Measurements from ENCODE around the gene ADAM22.

The ADAM22 gene

GRCh38 chr7:88037050-88037449, 103.0 kb downstream of the ADAM22 start:
- DNase-seq, result no peak

GRCh38 chr7:88040694-88041093, 106.6 kb downstream of the ADAM22 start:
- no peak for DNase-seq

DNA sequence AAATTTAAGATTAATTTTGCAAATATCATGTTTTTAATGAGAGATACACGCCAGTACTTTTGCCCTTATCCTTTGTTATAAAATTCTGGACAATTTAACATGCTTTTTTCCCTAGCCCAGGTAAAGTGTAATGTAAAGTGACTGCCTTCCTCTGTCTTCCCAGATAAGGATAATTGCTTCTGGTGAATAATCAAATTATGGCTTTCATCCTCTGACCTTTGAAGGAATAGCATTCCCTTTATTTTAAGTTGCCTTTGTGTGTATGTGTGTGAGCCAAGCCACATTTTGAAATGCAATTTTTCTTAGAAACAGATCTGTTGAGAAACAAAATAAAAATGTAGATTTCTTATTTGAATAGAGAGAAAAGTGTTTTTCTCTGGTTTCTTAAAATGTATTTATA, 107.5 kb downstream of the ADAM22 start:
- DNase-seq, result no peak

- DNase-seq, result no peak
These were observed 108.1 kb downstream of the ADAM22 start for GRCh38 chr7:88042157-88042556.

- DNase-seq, result no peak
These were observed 108.8 kb downstream of the ADAM22 start for GRCh38 chr7:88042803-88043202.

DNA sequence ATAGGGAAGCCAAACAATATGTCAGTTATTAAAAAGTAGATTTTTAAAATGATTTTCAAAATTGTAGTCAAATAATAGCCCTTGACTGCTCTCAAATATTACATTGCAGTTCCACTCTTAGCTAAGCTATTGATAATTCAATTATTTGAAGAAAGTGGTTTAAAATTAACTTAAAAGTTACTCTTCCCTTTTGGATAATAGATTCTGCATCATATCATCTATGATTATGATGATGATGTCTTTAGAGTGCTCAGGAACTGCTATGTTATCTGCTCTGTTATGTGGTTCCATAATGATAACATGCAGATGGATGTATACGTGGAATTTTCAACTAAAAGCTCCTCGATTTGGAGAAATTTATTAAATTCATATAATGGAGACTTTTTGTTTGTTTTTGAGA, 110.0 kb downstream of the ADAM22 start:
- no peak for DNase-seq

DNA sequence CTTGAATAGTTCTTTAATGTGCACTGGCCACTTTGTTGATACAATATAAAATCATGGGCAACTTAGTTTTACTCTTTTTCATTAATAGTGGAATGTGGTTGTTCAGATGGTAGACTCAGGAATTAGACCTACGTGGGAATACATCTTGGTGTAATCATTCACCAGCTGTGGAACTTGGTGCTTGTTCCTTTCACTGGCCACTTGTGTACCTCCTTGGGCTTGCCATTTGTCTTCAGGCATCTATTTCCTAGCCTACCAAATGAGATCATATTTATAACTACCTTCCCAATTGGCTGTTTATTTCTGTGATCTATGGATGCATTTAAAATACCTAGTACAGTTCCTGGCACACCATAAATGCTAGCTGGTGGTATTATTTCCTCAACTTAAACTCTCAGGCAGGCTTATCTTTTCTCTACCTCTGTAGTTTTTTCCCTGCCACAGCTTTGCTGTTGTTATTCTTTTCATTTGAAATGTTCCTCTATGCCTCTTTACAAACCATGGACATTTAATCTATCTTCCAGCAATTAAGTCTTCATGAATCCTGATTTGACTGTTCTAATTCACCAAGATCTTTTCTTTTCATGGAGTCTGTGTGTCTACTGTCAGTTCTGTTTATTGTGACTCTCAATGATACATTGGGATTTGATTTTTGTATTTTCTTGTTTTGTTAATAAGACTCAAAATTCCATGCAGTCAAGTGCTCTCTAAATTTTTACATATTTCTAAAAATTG, 113.0 kb downstream of the ADAM22 start:
- DNase-seq, result no peak

GRCh38 chr7:88057655-88058054, 123.6 kb downstream of the ADAM22 start:
- no peak for DNase-seq

DNA sequence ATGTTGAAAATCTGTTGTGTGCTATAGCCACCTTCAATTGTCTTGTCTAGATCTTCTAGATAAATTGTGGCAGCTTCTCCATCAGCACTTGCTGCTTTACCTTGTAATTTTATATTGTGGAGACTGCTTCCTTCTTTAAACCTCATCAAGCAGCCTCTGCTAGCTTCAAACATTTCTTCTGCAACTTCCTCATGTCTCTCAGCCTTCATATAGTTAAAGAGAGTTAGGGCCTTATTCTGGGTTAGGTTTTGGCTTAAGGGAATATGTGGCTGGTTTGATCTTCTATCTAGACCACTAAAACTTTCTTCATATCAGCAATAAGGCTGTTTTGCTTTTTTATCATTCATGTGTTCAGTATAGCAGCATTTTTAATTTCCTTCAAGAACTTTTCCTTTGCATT, 128.2 kb downstream of the ADAM22 start:
- no peak for DNase-seq

DNA sequence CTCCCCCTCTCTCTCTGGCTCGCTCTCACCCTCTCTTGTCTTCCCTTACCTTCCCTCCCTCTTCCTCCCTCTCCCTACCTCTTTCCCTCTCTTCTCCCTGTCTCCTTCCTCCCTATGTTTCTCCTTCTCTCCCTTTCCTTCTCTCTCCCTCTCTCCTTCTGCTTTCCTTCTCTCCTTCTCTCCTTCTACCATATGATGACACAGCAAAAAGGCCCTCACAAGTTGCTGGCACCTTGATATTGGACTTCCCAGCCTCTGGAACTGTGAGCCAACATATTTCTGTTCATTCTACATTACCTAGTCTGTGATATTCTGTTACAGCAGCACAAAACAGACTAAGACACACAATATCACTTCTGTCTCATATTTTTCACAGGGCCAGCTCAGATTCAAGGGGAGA, 135.0 kb downstream of the ADAM22 start:
- DNase-seq, result no peak

DNA sequence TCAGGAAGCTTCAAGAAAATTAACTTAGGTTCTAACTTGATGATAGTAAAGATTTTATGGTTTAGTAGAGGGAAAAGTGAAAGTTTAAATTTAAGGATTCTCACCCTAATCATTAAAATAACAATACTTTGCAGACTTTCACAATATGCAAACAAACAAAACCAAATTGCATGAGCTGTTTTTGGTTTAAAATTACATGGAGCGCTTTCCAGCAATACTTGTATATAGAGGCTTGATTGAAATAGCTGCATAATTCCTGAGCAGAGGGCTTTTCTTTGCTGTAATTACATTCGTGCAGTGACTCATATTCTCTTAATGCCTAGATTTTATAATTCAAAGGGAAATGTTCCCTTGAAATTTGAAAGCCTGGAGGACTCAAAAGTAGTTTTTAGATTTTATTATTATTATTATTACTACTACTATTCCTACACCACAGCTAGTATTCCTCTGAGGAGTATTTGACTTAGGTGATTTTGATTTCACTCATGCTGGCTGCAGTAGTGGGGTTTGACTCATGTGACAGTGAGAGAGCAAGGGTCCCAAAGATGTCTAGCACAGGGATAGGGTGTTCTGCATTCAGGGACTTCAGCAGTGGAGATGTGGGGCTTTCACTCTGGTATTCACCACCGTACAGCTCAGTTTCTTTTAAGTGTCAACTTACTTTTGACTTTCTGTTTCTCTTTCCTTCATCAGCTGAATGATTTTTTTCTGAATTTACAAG, 138.1 kb downstream of the ADAM22 start:
- no peak for DNase-seq

GRCh38 chr7:88072715-88073055, 138.6 kb downstream of the ADAM22 start:
- DNase-seq, result no peak

DNA sequence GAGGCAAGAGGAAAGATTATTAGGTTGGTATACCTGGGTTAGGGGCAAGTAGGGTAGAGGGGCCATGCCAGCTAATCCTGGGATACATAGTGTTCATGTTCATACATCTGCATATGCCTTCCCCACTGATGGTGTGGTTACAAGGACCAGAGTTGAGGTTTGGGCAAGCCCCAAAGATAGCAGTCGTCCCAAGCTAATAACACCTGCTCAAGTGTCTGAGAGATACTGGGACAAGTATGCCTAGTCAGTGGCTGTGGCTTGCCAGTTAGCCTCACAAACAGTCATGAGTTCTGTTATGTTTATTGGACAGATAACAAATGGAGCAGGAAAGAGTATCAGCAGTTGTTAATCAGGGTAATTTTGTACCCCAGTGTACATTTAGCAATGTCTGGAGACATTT, 139.6 kb downstream of the ADAM22 start:
- no peak for DNase-seq

- no peak for DNase-seq
These were observed 141.2 kb downstream of the ADAM22 start for GRCh38 chr7:88075216-88075615.

DNA sequence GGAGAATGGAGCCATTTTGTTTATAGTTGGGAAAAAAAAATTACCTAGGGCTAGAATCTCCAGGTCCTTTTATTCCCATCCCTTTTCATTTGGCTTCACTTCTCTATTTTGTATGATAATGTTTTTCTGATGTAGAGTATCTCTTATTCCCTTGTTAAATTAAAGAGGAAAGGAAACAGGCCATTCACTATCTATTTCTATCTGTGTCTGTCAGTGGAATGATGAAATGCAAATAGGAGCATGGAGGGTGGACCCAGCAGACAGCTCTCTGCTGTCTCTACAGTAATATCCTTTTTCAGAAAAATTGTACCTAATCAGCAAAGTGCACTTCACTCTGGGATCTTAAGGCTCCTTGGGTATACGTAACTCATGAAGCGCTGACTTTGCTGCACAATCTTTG, 149.8 kb downstream of the ADAM22 start:
- DNase-seq, result no peak

- DNase-seq, result peak in 4 of 56 donors; percentile 1 to 10 (median 3)
These were observed 155.5 kb downstream of the ADAM22 start for GRCh38 chr7:88089561-88089960.

DNA sequence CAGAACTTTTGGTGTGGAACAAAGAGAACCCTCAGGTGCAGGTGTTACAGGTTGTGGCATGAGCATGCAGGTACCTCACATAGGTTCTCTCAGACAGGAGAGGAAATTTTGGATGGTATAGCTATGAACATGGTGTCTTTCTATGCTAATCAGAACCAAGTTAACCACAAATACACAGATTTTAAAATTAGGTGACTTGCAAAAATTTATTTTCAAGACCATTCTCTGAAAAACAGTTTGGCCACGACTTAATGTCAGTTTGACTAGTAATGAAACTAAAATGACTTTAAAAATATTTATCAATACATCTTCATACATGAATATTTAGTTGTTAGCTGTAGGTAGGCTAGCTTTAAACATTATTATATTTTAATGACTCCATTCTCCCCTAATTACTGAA, 156.2 kb downstream of the ADAM22 start:
- no peak for DNase-seq

GRCh38 chr7:88090671-88091070, 156.6 kb downstream of the ADAM22 start:
- DNase-seq, result no peak

- no peak for DNase-seq
These were observed 158.1 kb downstream of the ADAM22 start for GRCh38 chr7:88091988-88092675.

DNA sequence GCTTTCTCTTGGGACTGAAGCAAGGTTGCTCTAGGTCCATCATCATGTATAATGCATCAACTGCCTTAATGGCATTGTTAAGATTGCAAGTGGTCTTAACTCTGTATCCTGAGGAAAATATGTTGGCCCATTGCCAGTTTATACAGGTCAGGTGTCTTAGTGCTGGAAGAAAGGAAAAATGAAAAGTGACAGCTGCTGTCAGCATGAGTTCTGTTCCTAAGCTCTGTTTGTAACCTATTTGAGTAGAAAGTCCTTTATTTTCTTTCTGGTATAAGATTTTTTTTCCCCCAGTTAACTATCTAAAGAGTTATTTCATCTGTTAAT, 158.6 kb downstream of the ADAM22 start:
- no peak for DNase-seq

DNA sequence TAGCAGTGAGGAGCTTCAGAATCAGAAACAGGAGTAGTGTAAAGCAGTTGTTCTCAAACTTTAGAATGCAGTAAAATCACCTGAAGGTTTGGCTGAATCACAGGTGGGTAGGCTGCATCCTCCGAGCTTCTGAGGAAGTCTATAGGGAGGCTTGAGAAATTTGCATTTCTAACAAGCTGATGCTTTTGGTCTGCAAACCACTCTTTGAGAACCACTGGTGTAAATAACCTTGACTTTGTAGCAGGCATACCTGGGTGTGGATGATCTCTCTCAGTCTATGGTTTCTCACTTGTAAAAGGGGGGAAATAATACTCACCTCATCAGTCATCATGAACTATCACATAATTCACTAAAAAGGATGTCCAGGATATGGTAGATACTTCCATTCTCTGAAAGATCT, 167.7 kb downstream of the ADAM22 start:
- DNase-seq, result no peak

- DNase-seq, result no peak
These were observed 168.6 kb downstream of the ADAM22 start for GRCh38 chr7:88102675-88103074.

DNA sequence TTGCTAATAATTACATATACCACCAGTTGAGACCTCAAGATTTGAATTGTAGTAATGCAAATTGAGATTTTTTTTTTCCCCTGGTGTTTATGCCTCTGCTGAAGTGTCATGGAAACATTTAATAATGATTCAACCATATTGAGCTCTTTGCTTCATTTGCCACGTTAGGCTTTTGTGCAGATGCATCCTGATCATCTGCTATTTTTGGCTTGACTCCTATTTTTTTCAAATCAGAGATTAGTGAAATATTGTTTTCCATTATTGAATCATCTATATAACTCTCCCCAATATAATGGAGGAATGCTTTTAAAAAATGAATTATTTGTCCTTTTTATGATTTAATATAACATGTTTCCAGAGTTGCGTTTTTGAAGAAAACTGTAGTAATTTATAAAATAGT, 170.7 kb downstream of the ADAM22 start:
- DNase-seq, result no peak

Data from amygdala (tissue), 56 donors.